Suppressor macrophage treated with lipopolysaccharide for 1 hour (primary cell): Measurements from ENCODE around the gene MAGEB3.
"Not testable (repeated sequence)": the region's sequence is repeated elsewhere in the genome, so short reads cannot be mapped to it uniquely, and the experiment has no call there.

Experiments
- DNase-seq, 3 donors: peaks; one replicate each; pipeline ENCODE4 v3.0.0-alpha.2; 2020 to 2022

Gene MAGEB3, protein sequence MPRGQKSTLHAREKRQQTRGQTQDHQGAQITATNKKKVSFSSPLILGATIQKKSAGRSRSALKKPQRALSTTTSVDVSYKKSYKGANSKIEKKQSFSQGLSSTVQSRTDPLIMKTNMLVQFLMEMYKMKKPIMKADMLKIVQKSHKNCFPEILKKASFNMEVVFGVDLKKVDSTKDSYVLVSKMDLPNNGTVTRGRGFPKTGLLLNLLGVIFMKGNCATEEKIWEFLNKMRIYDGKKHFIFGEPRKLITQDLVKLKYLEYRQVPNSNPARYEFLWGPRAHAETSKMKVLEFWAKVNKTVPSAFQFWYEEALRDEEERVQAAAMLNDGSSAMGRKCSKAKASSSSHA

DNA sequence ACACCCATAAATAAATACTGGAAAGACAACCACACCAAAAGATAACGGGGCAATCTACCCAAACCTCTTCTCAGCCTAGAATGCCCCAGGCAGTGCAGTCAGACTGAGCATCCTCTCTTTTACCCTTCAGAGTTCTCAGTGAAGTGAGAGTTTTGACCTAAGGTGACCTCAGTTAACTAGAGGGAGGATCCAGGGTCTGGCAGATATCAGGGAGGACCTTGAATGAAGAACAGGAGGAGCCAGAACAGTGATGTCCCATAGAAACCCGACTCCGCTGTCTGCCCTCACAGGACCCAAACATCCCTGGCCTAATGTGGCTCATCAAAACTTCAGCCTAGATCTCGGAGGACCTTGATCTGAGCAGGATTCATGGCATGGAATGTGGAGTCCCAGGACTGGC is at the start of gene MAGEB3:
Gene MAGEB3, plus strand, starts transcription at position 263 of the 400 bp plus-strand sequence. CDS start 5,268 bp downstream, outside the sequence.
- DNase-seq: no peak

DNA sequence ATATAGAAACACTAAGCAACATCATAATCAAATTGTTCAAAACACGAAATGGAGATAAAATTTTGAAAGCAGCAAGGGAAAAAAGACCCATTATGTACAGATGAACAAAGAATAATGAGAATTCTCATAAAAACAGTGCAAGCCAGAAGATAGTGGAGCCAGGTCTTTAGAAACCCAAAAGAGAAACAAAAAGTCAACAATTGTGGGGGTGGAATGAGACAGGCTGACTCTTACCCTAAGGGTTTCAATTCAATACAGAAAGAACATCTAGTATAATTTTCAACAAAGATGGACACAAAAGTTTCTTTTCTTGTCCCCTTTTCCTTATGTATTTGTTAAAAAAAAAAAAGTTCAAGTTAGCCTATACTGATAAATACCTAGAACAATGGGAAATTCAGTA is 49.1 kb upstream of the MAGEB3 start:
- DNase-seq: no peak

DNA sequence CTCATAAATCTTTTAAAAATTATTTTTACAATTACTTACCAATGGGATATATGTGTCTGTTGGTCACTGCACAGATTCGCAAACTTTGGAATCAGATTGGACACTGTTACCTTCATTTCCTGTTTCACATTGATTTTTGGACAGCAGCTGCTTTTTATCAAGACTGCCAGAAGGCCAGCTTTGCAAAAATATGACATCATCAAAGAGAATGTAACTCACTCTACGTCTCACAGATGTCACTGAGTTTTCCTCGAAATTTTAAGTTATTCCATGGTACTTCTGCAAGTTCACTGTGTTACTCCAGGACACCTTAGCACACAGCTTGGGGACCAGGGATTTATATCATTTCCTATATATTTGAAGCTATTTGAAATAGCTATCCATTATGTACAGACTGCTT is 46.9 kb upstream of the MAGEB3 start:
- no peak for DNase-seq

DNA sequence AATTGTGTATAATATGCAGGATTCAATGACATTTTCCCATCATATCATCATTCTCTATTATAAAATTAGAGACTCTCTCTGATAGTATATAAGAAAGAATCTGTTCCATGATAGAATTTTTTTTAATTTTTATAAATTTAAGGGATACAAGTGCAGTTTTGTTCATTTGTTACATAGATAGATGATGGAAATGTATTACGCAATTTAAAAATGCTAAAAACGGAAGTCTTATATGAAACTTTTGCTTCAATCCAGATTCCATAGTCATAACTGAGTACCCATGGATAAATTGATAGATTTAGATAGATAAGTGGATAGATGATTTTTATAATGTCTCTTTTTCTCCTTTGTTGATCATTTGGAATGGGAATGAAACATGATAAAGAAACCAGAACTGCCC is 40.0 kb upstream of the MAGEB3 start:
- DNase-seq: no peak

DNA sequence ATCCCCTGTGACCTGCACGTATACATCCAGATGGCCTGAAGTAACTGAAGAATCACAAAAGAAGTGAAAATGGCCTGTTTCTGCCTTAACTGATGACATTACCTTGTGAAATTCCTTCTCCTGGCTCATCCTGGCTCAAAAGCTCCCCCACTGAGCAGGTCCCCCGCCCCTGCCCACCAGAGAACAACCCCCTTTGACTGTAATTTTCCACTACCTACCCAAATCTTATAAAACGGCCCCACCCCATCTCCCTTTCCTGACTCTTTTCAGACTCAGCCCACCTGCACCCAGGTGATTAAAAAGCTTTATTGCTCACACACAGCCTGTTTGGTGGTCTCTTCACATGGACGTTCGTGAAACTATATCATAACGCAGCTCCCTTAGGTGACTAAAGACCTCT is 36.5 kb upstream of the MAGEB3 start:
- DNase-seq: not testable (repeated sequence)

DNA sequence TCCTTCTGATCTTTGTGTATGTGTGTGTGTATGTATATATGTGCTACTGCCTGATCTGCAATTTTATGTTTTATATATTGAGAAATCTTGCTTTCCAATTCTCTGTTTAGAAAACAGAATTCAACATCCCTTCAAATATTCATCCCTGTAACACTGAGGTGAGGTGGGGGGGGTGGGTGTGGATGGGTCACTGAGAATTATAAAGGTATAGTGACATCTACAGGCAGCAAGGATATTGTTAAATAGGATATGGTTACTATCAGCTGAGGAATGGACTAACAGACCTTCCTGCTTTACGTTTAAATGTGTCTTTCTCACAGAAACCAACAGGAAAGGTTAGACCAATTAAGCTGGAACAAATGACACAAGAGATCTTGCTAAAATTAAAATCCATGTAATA is 34.1 kb upstream of the MAGEB3 start:
- DNase-seq: no peak

DNA sequence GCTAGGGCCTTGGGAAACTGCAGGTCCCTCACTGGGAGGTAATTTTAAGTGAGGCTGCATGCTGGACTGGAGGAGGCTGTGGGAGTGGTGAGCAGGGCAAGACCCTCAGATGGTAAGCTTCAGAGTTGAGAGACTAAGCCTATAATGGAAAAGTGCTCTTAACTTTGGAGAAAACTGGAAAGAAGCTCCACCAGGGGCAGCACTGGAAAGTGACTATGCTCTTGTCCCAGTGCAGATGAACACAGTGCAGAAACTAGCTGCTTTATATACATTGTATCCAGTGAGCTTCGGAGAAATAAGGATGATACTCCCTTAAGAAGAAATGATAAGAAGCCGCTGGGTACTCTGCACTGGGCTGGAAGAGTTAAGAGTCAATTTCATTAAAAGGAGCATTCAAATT is 18.3 kb upstream of the MAGEB3 start:
- no peak for DNase-seq

DNA sequence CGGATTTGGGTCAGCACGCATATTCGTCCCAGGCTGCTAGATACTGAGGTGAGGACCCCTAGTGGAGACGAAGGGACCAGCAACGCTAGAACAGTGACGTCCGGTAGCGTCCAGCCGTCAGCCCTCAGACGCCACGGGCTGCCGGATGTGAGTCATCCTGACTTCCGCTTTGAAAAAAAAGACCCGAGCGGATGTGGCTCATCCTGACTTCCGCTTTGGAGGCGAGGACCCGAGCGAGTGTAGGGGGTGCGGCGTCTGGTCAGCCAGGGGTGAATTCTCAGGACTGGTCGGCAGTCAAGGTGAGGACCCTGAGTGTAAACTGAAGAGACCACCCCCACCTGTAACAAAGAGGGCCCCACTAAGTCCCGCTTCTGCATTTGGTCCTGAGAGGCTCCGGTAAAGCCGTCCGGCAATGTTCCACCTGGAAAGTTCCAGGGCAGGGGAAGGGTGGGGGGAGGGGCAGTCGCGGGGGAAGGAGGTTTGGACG is 15.1 kb upstream of the MAGEB3 start, which contains the start of gene MAGEB2:
Gene MAGEB2, plus strand, starts transcription at position 207 of the 487 bp plus-strand sequence. CDS start 3,018 bp downstream, outside the sequence.
- DNase-seq: no peak

DNA sequence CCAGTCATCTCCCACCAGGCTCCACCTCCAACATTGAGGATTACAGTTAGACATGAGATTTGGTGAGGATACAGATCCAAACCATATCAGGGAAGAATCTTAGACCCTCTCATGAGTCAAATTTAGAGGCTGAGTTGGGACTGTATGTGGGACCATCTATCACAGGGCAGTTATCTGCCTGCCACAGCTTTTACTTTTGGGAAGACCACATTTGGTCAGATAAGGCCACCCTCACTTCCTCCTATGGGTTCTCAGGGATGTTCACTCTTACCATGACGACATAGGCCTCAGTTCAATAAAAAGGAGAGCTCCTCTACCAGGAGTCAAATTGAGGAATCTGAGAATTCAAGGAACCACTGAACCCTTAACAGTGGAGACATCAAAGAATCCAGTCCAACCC is 13.0 kb upstream of the MAGEB3 start:
- DNase-seq: no peak

DNA sequence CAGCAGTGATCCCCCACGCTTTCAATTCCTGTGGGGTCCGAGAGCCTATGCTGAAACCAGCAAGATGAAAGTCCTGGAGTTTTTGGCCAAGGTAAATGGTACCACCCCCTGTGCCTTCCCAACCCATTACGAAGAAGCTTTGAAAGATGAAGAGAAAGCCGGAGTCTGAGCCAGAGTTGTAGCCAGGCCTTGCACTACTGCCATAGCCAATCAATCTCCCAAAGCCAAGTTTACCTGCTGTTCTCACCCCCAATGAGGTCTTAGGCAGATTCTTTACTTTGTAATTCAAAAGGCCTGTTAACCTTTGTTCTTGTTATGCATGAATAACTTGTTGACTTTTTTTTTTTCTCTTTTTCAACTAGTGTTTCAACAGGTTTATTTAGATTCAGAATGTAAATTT is 11.1 kb upstream of the MAGEB3 start:
- no peak for DNase-seq

DNA sequence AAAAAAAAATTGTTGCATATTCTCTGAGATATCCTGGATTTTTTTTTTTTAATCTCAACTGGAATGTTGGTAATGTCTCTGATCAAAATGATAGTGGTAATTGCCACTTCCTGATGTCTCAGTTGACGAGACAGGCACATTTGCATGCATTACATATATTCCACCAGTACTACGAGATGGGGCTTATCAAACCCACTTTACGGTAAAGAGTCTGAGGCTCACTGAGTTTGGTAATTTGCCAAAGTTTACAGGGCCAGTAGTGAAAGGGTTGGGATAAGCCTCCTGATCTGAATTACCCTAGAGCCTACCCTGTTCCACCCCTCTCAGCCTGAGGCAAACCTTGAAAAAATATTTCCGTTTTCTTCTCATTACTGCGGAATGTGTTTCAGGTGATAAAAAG is 9.8 kb upstream of the MAGEB3 start:
- no peak for DNase-seq

DNA sequence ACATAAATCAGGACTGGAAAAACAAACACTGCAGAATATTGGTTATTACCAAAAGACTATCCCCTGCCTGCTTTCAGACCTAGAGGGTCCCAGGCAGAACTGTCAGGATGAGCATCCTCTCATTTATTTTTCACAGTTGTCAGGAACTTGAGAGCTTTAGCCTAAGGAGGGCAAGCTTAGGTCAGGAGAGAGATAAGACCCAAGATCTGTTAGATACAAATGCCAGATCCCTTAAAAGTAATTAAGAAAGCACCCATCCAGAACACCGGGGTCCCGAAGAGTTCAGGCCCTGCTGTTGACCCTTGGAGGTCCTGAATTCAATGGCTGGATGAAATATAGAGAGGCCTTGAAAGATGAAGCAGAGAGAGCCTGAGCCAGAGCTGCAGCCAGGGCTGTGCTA is 5.9 kb upstream of the MAGEB3 start:
- no peak for DNase-seq

DNA sequence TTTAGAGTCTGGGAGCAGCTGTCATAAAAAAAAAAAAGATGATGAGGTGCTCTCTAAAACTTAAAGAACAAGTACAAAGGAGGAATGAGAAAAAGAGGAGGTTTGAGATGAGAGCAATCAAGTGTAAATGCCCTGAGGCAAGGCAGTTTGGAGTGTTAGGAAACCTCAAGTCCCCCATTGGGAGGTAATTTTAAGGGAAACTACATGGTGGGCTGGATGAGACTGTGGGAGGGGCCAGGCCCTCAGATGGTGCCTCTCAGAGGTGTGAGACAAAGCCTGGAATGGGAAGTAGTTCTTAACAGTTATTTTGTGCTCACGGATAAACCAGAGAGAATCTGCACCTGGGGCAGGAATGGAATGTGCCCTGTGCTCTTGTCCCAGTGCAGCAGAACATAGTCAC is 1.9 kb upstream of the MAGEB3 start:
- no peak for DNase-seq

DNA sequence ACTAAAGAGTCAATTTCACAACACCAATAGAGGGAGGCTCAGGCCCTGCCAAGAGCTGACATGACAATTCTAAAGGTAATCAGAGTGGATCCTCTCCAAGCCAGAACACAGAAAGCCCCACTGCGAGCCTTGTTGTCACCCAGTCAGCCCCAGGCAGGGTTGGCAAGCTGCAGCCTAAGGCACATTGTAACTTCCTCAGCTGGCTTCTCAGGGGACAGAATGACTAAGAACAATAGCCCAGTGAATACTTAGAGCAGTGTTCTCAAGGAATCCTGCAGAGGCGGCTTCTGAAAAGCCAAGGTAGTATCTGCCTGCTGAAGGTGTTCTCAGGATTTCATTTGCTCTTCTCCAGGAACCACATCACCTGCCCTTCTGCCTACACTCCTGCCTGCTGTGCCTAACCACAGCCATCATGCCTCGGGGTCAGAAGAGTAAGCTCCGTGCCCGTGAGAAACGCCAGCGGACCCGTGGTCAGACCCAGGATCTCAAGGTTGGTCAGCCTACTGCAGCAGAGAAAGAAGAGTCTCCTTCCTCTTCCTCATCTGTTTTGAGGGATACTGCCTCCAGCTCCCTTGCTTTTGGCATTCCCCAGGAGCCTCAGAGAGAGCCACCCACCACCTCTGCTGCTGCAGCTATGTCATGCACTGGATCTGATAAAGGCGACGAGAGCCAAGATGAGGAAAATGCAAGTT is 11.4 kb downstream of the MAGEB3 start, which contains the start of gene MAGEB4:
Gene MAGEB4, plus strand, starts transcription at position 277 of the 692 bp plus-strand sequence. Its CDS starts 136 bp downstream, at position 413.
- DNase-seq: no peak

DNA sequence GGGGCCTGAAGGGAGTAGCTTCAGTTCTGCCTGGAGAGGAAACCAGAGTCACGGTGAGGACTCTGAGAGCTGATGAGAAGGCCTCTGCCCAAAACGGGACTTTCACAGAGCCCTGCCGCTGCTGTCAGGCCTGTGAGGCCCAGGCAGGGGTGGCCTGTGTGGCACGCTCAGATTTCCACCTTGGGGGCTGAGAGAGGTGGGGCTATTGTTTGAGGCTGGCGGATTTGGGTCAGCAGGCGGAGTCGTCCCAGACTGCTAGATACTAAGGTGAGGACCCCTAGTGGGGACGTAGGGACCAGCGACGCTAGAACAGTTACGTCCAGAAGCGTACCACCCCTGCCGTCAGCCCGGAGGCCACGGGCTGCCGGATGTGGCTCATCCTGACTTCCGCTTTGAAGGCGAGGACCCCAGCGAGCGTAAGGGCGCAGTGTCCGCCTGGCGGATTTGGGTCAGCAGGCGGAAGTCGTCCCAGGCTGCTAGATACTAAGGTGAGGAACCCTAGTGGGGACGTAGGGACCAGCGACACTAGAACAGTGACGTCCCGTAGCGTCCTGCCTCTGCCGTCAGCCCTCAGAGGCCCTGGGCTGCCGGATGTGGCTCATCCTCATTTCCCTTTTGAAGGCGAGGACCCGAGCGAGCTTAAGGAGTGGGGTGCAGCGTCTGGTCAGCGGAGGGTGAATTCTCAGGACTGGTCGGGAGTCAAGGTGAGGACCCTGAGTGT is 16.5 kb downstream of the MAGEB3 start, which contains the start of gene MAGEB1:
Gene MAGEB1, plus strand, starts transcription at position 378 of the 721 bp plus-strand sequence. CDS start 3,348 bp downstream, outside the sequence.
- no peak for DNase-seq

DNA sequence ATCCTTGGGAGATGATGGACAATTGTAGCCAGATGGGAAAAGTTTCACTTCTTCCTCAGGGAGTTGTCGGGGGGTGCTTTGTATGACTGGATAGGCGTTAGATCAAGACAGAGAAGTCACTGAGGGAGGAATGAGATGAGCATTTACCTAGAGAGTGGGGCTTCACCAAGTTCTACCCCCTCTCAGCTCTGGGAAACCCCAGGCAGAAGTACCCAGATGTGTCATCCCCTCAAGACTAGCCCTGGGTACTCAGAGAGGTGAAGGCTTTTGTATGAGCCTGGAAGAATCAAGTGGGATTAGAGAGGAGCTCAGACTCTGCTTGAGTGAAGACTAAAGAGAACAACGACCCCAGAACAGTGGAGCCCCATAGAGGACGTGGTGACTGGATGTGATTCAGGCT is 18.4 kb downstream of the MAGEB3 start:
- DNase-seq: peak; percentile 6 to 18 (median 8)

DNA sequence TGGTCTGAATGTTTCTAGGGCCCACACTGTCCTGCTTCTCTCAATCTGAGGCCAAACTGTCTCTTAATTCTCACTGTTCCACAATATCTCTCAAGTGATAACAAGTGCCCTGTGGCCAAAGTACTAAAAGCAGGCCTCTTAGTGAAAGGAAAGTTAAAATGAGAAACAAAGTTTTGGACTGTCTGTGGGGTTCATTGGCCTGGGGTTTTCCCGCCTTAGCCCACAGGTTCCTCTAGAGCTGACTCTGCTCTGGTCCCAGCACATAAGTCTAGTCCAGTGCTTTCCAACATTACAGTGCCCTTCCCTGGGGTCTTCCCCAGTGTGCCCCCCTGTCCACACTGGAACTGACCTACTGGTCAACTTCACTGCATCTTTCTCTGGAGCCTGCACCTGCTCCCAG is 22.8 kb downstream of the MAGEB3 start:
- DNase-seq: peak in 1 of 3 donors; percentile 1

DNA sequence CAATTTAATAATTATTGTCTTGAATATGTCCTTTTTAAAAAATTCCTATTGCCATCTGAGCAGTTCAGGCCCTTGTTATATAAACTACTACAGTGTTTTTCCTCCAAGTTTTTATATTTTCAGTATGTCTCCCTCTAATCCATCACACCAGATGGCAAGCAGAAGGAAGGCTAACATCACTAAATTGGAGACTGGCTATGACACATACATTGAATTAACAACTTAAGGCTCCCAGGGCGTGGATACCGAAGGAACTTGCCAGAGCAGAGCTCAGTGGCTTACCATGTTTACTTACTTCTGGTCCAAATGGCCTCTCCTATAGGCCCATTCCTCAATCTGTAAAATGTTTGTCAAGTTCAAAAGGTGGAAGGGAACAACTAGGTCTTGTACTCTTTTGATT is 29.5 kb downstream of the MAGEB3 start:
- no peak for DNase-seq

DNA sequence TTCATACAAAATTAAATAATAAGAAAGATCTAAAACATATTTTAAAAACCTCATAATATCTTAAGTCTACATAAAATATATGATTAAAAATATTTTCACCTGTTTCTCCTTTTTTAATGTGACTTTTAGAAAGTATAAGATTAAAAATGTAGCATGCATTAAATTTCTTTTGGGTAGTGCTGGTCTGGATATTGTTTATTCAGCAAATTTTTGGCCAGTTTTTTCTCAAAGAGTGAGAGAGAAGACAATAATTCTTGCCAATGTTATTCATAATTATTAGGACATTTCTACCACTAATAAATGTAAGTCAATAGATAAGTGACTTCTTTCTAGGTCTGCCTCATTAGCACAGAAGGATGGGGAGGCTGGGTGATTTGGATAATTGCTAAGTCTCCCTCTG is 30.6 kb downstream of the MAGEB3 start:
- DNase-seq: no peak

DNA sequence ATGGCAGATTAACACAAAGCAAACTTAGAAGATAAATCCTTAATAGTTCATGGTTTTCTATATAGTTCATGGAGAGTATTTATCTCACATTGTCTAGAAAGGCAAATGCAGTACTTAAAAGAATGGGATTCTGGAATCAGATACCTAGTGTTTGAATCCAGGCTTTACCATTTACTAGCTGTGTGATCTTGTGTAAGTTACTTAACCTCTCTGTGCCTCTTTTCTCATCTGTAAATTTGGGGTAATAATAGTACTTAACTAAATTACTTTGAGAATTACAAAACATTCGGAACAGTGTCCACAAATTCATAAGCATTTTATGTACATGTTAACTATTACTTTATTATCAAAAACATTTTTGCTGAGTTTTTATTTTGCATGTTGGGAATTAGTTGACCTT is 32.3 kb downstream of the MAGEB3 start:
- no peak for DNase-seq

DNA sequence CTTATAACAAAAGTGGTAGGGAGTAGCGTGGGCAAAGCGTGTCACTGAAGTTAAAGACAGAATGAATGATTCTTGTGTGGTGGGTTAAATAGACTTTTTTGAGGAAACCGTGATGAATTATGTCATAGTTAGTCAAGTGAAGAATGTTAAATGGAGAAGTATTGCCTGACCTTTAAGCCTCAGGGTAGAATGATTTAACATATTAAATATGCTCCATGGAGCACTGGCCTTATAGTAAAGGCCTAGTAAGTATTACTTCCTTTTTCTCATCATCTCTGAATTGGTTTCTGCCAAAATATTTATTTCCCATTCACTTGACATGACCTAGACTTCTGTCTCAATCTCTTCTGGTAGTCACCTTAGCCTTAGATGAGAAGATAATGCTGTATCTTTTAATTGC is 40.2 kb downstream of the MAGEB3 start:
- DNase-seq: no peak

DNA sequence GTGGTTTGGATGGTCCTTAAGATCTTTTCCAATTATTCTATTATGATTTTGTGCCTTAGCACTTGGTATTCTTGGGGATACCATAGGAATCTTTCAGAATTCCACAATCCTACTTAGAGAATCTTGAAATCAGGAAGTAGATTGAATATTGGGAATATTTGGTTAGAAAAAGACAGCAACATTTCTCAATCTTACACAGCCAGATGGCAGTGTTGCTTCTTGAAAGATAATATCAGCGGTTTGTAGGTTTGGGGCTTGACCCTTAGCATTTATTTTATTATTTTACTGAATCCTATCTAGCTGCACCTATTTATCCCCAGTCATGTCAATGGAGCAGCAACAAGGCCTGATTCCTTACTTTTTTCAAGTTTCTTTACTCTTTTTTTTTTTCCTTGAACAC is 45.0 kb downstream of the MAGEB3 start:
- DNase-seq: peak; percentile 2 to 40 (median 34)

DNA sequence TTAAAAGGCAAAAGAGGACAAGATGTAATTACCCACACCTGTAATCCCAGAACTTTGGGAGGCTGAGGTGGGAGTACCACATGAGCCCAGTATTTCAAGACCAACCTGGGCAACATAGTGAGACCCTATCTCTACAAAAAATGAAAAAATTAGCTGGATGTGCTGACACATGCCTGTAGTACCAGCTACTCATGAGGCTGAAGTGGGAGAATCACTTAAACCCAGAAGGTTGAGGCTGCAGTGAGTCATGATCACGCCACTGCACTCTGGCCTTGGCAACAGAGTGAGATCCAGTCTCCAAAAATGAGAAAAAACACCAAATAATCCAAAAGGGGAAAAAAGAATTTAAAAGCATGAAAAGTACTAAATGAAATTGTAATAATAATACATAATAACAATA is 47.9 kb downstream of the MAGEB3 start:
- DNase-seq: peak; percentile 28 to 41 (median 40)
